Activated CD4-positive, alpha-beta T cell treated with anti-CD3 and anti-CD28 coated beads, Interleukin-2, amount 50 U/mL, for 24 hours (primary cell): ENCODE measurements around the gene SLC35E2B.
"Not testable (repeated sequence)": the region's sequence is repeated elsewhere in the genome, so short reads cannot be mapped to it uniquely, and the experiment has no call there.

Source experiments
- DNase-seq, 2 donors: peaks; one replicate each; pipeline ENCODE4 v3.0.0-alpha.2; 2020; ENCODE audit warnings: low read depth in 1 of 2, low spot score in 1 of 2

Gene SLC35E2B

DNA sequence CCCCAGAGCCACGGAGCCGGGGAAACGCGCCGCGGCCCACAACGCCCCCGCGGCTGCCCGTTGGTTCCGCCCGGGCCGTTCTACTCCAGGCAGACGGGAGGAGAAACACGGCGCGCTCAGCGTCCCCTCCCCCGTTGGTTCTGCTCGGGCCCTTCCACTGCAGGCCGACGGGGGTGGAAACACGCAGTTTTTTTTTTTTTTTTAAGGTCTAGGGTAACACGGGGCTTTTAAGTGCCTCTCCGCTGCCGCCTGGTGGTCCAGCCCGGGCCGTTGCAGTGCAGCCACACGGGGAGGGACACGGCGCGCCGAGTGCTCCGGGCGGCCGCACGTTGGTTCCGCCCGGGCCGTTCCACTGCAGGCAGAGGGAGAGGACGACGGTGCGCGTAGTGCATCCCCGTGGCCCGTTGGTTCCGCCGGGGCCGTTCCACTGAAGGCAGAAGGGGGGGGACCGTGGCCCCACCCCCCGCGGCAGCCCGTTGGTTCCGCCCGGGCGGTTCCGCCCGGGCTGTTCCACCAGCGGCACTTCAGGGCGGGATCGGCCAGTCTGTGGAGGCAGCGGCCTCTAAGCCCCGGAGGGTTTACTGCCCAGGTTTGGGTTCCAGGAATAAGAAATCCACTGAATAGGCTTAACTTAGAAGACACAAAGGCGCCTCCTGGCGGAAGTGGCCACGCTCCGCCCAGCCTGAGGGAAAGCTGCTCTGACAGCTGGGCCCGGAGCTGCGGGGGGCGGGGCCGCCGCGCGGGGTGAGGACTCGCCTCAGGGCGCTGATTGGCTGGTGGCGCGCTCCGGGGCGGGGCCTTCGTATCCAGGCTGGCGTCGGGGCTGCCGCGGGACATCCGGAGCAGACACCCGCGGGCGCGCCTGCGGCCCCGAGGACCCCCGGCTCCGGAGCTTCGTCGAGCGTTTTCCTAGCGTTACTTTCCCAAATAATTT lies at the start of gene SLC35E2B:
SLC35E2B (minus strand) TSS at position 82 of the 934 bp plus-strand sequence. CDS start 16,096 bp downstream, outside the sequence.
- peak; percentile 62 to 91 for DNase-seq

DNA sequence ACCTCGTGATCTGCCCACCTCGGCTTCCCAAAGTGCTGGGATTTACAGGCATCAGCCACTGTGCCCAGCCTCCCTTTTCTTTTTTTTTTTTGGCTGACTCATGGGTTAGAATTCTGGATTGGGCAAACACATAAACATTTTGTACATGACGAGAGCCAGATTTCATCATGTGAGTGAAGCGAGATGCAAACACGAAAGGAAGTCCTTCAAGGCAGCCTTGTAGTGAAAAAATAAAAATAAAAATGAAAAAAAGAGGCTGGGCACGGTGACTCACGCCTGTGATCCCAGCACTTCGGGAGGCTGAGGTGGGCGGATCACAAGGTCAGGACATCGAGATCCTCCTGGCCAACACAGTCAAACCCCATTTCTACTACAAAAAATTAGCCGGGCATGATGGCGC lies 48.4 kb upstream of the SLC35E2B start:
- DNase-seq, result not testable (repeated sequence)

DNA sequence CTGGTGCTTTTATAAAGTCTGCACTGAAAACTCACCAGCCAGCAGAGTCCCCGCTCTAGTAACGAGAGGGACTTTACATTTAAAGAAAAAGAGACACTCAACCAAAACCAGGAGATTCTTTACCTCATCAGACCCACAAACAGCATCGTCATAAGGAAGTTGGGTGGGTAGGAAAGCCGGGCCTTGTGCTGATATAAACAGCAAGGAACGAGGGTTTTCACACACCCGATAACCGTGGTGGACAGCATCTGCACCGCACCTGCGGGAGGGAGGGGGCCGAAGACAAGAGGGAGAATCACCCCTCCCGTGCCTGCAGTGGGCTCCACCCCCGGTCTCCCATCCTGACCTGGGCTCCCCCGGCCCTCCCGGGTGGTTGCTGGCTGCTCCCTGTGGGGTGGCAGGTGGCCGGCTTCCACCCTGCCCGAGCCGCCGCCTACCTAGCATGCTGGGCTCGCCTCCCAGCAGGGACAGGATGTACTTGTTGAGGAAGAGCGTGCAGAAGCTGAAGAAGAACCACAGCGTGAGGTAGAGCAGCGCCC lies 46.3 kb upstream of the SLC35E2B start:
- not testable (repeated sequence) for DNase-seq

DNA sequence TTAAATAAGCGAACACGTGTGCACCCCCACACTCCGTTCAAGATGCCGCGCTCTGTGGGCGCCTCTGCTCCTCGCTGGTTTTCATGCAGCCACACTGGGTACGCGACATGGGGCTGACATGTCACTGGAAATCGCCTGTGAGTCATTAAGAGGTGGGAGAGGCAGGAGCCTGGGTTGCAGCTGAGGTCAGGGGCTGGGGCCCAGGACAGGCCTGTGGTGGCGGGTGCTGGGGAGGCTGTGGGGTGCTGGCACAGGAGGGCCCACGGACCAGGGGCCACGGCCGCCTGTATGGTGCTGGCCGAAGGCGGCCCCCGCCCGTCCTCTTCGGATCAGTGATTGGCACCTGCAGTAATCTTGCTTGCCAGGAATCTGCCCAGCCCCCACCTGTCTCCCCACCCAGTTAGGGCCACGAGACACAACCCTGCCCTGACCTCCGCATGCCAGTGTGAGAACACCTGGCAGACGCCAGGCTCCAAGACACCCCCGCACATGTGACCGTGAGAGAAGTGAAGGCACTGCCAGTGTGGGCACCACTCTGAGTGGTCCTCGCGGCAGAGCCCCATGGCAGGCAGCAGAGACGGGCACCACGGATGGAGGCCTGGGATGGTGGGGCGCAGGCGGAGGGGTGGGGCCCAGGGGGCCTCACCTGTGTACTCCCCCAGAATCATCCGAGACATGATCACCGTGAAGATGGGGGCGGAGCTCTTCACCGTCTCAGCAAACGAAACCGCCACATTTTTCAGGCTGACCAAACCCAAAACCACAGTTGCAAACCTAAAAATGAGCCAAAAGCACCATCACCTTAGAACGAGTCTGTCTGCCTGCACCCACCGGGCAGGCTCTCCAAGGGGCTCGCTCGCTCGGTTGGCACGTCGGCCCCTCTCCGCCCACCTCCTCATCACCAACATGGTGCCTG lies 45.3 kb upstream of the SLC35E2B start:
- not testable (repeated sequence) for DNase-seq

DNA sequence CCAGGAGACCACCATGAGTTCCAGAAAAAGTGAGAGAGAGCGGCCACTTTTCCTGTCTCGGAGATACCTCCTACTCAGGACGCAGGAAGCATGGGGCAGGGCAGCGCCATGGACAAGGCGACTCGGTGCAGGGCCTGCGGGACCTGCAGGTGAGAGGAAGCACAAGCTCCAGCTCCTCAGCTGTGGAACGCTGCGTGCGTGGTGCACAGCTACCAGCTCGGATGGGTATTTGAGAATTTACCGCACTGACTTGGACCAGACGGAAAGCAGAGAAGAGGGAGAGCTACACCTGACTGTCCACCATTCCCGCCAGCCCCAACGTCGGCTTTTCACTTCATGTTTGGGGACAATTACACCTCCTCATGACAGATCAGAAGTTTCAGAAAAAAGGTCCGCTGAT lies 39.8 kb upstream of the SLC35E2B start:
- no peak for DNase-seq

DNA sequence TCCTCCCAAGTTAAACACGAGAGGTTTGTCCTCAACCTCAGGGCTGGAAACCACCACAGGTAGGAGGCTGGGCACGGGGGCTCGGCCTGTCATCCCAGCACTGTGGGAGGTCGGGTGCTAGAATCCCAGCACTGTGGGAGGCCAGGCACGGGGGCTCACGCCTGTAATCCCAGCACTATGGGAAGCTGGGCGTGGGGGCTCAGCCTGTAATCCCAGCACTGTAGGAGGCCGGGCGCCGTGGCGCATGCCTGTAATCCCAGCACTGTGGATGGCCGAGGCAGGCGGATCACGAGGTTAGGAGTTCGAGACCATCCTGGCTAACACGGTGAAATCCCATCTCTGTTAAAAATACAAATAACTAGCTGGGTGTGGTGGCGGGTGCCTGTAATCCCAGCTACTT lies 38.3 kb upstream of the SLC35E2B start:
- no peak for DNase-seq

DNA sequence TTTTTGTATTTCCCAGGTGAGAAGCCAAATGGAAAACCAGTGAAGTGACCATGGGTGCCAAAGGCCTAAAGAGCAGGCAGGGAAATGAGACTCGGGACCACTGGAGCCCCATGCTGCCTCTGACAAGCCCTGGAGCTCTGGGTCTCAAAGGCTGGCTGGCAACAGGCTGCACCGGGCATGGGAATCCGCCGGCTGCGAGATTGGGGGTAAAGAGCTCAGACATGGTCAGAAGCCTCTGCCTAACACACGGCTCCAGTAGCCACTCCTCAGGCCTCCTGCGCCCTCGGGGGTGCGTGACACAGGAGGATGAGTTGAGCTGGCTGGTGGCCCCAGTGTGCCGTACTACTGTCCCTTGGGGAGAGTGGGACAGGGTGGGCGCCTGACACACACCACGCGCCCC lies 37.6 kb upstream of the SLC35E2B start:
- not testable (repeated sequence) for DNase-seq

DNA sequence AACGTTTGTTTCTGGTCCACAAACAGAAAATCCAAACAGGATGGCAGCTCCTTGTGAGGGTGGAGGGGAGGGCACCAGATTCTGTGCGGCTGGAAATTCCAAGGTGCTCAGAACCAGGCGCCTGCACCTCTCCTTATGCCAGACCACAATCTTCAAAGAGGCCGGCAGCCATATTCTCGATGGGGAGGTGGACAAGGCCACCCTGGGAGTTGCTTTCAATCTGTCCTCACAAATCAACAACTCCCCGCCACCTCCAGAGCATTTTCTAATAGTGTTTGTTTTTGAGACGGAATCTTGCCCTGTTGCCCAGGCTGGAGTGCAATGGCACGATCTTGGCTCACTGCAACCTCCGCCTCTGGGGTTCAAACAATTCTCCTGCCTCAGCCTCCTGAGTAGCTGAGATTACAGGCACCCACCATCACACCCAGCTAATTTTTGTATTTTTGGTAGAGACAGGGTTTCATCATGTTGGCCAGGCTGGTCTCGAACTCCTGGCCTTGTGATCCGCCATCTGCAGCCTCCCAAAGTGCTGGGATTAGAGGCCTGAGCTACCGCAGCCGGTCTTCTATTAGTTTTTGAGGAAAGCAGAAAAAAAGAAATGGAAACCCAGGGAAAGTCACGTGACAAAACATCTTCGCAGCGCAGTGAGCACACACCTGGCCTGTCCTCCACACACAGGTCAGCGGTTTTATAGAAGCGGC lies 36.7 kb upstream of the SLC35E2B start:
- DNase-seq, result not testable (repeated sequence)

DNA sequence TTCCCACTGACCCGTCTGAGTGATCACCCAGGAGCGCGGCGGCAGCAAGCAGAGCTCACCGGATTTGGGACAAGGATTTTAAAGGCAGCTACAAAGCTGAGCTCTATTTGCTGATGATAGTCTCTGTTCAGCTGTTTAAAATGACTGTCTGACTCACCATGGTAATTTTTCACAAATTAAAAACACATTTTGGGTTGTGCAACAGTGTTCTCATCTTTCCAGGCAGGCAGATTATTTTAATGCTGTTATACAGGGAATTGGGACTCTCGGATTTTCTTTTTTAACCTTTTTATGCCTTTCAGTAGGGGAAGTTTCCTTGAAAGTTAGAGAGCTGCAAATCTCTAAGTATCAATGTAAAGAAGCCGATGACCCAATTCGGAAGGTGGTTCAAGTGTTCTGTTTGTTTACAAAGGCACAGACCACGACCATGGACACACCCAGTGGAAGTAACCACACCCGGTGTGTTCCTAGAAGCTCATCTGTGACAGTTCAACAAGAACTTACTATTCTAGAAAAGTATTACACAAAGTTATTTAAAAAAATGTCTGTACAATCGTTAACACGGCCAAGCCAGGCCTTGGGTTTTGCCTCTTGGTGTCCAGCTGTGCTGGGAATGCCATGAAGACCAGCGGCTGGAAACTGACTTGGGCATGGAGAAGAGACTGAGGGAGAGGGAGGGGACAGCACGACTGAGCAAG lies 35.9 kb upstream of the SLC35E2B start:
- not testable (repeated sequence) for DNase-seq

DNA sequence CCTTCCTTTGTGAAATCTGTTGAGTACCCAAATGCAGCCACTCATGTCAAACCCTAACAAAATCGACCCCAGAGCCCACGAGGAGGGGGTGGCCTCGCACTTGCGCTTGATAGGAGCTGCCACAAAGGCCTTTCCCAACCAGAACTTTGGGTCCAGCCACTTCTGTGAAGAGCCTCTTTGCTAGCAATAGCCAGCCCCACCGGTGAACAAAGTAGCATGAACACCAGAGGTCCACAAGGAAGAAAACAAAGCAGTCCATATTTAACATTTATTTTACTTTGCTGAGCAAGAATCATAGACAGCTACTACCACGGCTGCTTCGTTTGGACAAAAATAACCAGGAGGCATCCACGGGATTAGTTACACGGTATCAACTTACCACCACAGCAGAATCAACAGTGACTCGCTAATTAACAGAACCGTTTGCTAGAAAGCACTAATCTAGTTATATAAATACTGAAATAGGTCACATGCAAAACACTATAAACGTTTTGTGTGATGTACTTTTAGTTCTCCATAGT lies 34.6 kb upstream of the SLC35E2B start:
- DNase-seq, result not testable (repeated sequence)

DNA sequence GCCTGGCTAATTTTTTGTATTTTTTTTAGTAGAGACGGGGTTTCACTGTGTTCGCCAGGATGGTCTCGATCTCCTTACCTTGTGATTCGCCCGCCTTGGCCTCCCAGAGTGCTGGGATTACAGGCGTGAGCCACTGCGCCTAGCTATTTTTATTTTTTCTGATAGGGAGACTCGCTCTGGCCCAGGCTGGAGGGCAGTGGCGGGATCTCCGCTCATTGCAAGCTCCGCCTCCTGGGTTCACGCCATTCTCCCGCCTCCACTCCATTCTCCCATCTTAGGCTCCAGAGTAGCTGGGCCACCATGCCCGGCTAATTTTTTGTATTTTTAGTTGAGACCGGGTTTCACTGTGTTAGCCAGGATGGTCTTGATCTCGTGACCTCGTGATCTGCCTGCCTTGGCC lies 33.5 kb upstream of the SLC35E2B start:
- DNase-seq, result not testable (repeated sequence)

DNA sequence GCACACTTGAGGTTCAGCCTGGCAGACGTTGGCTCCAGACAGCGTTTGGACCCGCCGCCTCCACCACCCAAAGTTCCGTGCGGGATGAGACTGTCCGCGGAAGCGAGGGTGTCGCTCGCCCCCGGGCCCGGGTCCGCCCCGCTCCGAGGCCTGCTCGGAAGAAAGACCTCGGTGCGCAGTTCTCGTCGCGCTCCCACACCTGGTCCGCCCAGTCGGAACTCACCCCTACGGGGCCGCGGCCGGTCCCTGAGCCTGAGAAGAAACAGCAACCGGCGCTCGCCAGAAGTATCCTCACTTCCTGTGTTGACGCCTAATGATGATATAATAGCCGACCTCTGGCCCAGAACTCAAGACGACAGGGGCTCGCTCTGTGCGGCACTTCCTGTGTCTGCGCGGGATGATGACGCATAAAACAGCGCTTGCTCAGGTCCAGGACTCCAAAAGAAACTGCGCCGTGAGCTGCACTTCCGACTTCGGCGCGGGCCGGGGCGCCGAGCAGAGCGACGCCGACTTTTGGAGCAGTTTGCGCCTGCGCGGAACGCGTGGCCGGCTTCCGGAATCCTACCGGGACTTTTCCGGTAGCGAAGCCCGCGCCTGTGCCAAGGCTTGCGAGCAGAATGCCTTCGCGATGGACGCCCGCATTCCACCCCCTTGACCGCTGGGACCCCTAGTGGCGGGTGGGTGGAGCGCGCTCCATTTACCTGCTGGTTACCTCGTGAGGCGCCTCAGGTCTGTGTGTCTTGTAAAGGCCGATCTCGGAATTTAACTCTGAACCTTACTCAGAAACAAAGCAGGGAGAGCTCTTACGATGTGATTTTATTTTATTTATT lies 31.7 kb upstream of the SLC35E2B start, which contains the start of gene CDK11A:
CDK11A (minus strand) TSS at position 323 of the 830 bp plus-strand sequence. CDS start 1,539 bp downstream, outside the sequence.
- peak; percentile 75 to 99 for DNase-seq

DNA sequence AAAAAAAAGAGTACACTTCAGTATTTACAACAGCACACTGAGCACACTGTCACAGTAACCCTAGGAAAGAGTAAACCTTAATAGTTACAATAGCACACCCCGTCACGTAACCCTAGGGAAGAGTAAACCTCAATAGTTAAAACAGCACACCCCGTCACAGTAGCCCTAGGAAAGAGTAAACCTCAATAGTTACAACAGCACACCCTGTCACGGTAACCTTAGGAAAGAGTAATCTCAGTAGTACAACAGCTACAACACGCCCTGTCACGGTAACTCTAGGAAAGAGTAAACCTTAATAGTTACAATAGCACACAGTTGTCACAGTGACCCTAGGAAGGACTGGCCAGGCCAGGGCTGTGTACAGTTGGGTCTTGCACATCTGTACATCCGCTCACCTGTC lies 28.6 kb upstream of the SLC35E2B start:
- no peak for DNase-seq

DNA sequence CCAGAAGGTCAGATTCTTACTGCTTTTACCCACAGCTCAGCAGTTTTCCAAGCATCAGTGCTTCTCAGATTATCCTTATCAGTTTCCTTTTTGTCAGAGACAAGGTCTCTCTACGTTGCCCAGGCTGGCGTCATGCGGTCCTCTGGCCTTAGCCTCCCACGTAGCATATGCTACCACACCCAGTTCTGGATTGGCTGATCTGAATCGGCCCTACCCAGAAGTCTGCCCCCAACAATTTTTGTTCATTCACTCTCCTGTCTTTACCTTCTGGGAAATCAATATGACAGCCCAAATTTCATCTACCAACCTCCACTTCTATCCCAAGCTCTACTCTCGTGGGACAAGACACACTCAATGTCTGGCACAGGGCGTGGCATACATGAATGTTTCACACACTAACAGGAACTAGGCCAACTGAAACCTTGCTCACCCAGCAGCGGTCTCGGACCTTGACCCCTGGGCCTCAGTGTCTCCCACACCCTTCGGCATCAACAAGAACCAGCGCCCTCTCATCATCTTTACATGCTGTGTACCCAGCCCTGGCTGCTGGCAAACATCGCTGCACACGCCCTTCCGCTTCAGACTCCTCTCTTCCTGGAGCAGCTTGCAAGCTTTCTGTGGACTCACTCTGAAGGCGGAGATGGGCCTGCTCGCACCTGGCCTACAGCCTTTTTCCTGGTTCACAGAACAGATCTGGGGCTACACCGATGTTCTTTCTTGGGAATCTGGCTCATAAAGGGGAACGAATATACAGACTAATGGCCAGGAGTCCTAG lies 22.7 kb upstream of the SLC35E2B start:
- DNase-seq, result not testable (repeated sequence)

DNA sequence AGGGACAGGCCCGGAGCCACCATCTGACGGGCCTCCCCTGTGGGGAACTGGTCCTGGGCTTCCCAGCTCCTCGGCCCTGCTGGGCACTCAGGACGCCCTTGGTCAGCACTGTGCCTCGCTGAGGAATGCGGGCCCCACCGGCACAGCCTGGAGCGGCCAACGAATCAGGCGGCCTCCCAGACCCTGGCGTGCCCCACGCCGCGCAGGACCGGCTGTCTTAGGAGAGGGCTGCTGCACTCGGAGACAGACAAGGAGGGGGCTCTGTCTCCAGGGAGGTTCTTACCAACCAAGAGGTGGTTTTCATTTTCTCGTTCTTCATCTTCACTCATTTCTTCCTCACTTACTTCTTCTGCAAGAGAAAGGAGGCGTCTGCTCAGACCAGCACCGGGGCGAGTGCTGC lies 15.3 kb upstream of the SLC35E2B start:
- DNase-seq, result not testable (repeated sequence)

DNA sequence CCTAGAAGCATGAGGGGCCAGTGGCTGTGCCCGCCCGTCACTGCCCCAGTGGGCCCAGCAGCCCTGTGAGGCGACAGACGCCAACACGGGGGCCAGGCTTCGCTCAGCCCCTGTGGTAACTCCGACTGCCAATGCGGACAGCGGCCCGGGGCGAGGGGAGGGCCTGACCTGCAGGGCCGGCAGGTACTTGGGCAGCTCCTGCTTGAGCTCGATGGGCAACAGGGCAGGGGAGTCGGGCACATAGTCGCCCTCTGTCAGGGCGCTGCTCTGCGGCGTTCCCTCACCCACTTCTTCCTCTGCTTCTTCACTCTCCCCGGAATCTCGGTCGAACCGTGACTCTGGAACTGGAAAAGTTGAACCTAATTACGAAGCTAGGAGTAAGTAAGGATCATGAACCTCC lies 14.6 kb upstream of the SLC35E2B start:
- DNase-seq, result not testable (repeated sequence)

DNA sequence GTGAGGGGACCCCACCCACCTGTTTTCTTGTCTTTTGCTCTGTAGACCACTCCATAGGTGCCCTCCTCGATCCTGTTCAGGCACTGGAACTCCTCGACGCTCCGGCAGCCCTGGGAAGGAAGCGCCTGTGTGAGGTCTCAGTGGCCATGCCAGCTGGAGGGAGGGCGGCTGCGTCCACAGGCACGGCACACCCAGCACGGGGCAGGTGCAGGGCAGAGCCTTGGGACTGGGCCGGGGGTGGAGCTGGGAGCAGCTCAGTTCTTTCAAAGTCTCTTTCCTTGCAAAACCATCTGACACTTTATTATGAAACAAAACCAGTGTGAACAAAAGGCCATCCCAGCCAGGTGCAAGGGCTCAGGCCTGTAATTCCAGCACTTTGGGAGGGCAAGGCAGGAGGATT lies 13.0 kb upstream of the SLC35E2B start:
- not testable (repeated sequence) for DNase-seq
